Spleen (tissue), 7 donors: ENCODE data around the gene SLC7A4.

Source experiments
- CTCF ChIP-seq, 11 experiments: fragments of 200-600 bp in 7 of 11; fragments of 450-650 bp in 4 of 11; sonication (generic) in 4 of 11; IDR thresholded peaks in 8 of 11; conservative IDR thresholded peaks in 3 of 11; 1 replicate in 7 of 11; 2 replicates in 4 of 11; pipeline versions ENCODE4 v1.4.0 to v1.8.0; 2016 to 2021; ENCODE audit warnings: antibody characterized with exemption in 11 of 11, inconsistent platforms in 4 of 11, mild to moderate bottlenecking in 1 of 11
- POLR2AphosphoS5 ChIP-seq, 3 donors: sonication (generic); formaldehyde crosslinking; IDR thresholded peaks; one replicate each; pipeline ENCODE4 v1.5.1; 2017; ENCODE audit warnings: antibody characterized with exemption in 3 of 3
- donor health status: DM: no; HTN: no; CAD: no; lungs with moderate emphysema.
- donor health status: DM: no; HTN: no; CAD: no.
- donor health status: DM: no; HTN: no; CAD: no.

GRCh38 chr22:21032037-21032867, at the start of gene SLC7A4:
- no peak for TF ChIP-seq CTCF (IDR thresholded peaks at IDR 0.05 in 8 of 11, conservative IDR thresholded peaks at IDR 0.05 in 3 of 11)
- no peak for TF ChIP-seq POLR2AphosphoS5 (IDR thresholded peaks at IDR 0.05)
